NCI-H510A (cell line): Measurements from ENCODE around the gene IGSF10.

ENCODE experiments used
- DNase-seq: peaks from one replicate; lab custom pipeline; 2025; lab: John Stamatoyannopoulos, UW

The IGSF10 gene

GRCh38 chr3:151460228-151460627 is 633 bp downstream of the IGSF10 start:
- DNase-seq = no peak

GRCh38 chr3:151459358-151459757 is 1.5 kb downstream of the IGSF10 start:
- no peak for DNase-seq

GRCh38 chr3:151456065-151456464 is 4.8 kb downstream of the IGSF10 start:
- DNase-seq = no peak

GRCh38 chr3:151452841-151453240 is 8.0 kb downstream of the IGSF10 start:
- DNase-seq = no peak

GRCh38 chr3:151452368-151452767 is 8.5 kb downstream of the IGSF10 start:
- no peak for DNase-seq

GRCh38 chr3:151446002-151446340 is 14.9 kb downstream of the IGSF10 start:
- no peak for DNase-seq

- DNase-seq = no peak
Observed at GRCh38 chr3:151445273-151446001, 15.4 kb downstream of the IGSF10 start.

GRCh38 chr3:151443583-151443982 is 17.3 kb downstream of the IGSF10 start:
- no peak for DNase-seq

- no peak for DNase-seq
Observed at GRCh38 chr3:151440940-151441339, 19.9 kb downstream of the IGSF10 start.

GRCh38 chr3:151439652-151440125 is 21.2 kb downstream of the IGSF10 start:
- DNase-seq = no peak

GRCh38 chr3:151437906-151438305 is 23.0 kb downstream of the IGSF10 start:
- no peak for DNase-seq

- DNase-seq = no peak
Observed at GRCh38 chr3:151436675-151437446, 24.0 kb downstream of the IGSF10 start.

- DNase-seq = no peak
Observed at GRCh38 chr3:151434151-151434890, 26.5 kb downstream of the IGSF10 start.

GRCh38 chr3:151432616-151433372 is 28.1 kb downstream of the IGSF10 start:
- no peak for DNase-seq

GRCh38 chr3:151431940-151432339 is 28.9 kb downstream of the IGSF10 start:
- DNase-seq = no peak

GRCh38 chr3:151430821-151431484 is 29.9 kb downstream of the IGSF10 start:
- DNase-seq = no peak

GRCh38 chr3:151428386-151428785 is 32.5 kb downstream of the IGSF10 start:
- no peak for DNase-seq

GRCh38 chr3:151426341-151426657 is 34.6 kb downstream of the IGSF10 start:
- DNase-seq = no peak

GRCh38 chr3:151425627-151426340 is 35.1 kb downstream of the IGSF10 start:
- no peak for DNase-seq

- DNase-seq = no peak
Observed at GRCh38 chr3:151423091-151423490, 37.8 kb downstream of the IGSF10 start.

GRCh38 chr3:151421938-151422337 is 38.9 kb downstream of the IGSF10 start:
- no peak for DNase-seq
